Adrenal gland (tissue), 12 donors: Measurements from ENCODE around the gene LCN15. TPM values are rescaled to one million over a fixed set of nuclear protein-coding genes. Genes with fewer than 3 reads are reported as not detected.

Experiments
- DNase-seq, 7 donors: peaks; one replicate each; pipeline ENCODE4 v3.0.0-alpha.2; 2019 to 2020
- H3K27ac ChIP-seq, 5 donors: fragments of 200-600 bp; sonication (generic) in 4 of 5; 1 replicate in 3 of 5; 2 replicates in 2 of 5; pipeline versions ENCODE4 v1.5.1 to v1.8.0; 2016 to 2020; ENCODE audit warnings: mild to moderate bottlenecking in 1 of 5
- H3K27me3 ChIP-seq: fragments of 200-600 bp; 2 replicates; pipeline ENCODE4 v1.8.0; 2021
- H3K36me3 ChIP-seq, 2 donors: fragments of 200-600 bp; replicated peaks in 1 of 2; 1 replicate in 1 of 2; 2 replicates in 1 of 2; pipeline versions ENCODE4 v1.5.1 to v1.8.0; 2018 to 2022
- H3K4me1 ChIP-seq, 2 donors: fragments of 200-600 bp; replicated peaks in 1 of 2; 1 replicate in 1 of 2; 2 replicates in 1 of 2; pipeline versions ENCODE4 v1.5.1 to v1.8.0; 2018 to 2021
- H3K4me3 ChIP-seq, 4 donors: fragments of 200-600 bp; sonication (generic) in 3 of 4; one replicate each; pipeline ENCODE4 v1.5.1; 2016 to 2018
- H3K9me3 ChIP-seq, 3 donors: fragments of 200-600 bp; sonication (generic) in 1 of 3; replicated peaks in 1 of 3; 1 replicate in 2 of 3; 2 replicates in 1 of 3; pipeline versions ENCODE4 v1.5.1 to v1.8.0; 2016 to 2021
- CTCF ChIP-seq, 6 experiments: fragments of 450-650 bp in 4 of 6; fragments of 200-600 bp in 2 of 6; sonication (generic) in 1 of 6; IDR thresholded peaks; 1 replicate in 5 of 6; 2 replicates in 1 of 6; pipeline versions ENCODE4 v1.5.1 to v1.8.0; 2016 to 2021; ENCODE audit warnings: antibody characterized with exemption in 6 of 6, mild to moderate bottlenecking in 2 of 6, moderate library complexity in 1 of 6
- POLR2A ChIP-seq, 2 donors: fragments of 450-650 bp; IDR thresholded peaks; one replicate each; pipeline ENCODE4 v1.6.1; 2017; ENCODE audit warnings: antibody characterized with exemption in 2 of 2, mild to moderate bottlenecking in 2 of 2, moderate library complexity in 1 of 2
- WGBS, 4 donors: extraction: QIAGEN DNeasy Blood & Tissue Kit in 2 of 4; methylation state at CpG; one replicate each; pipeline versions ENCODE4 v1.1.5 to v1.1.7; 2013 to 2017; 5-methylcytosine and 5-hydroxymethylcytosine counted together
- intact Hi-C, 2 donors: fragments of 100-400 bp; cut with DNase I; formaldehyde crosslinking; loops; one replicate each; pipeline versions ENCODE4 v1.14.1 to v1.15.0; 2022 to 2023
- polyA plus RNA-seq, 3 donors: library from polyadenylated mRNA; stranded (reverse); fragments of 200-250 nt in 2 of 3; fragments of 350-450 nt in 1 of 3; fragmentation: Illumina TruSeq in 1 of 3; extraction: RNeasy Lipid Tissue Mini Kit (QIAGEN cat#74804) in 1 of 3; gene quantifications; one replicate each; pipeline ENCODE4 v1.2.3, GENCODE V29; 2013 to 2014
- total RNA-seq, 9 donors: library from RNA; depleted of rRNA in 4 of 9; stranded (reverse); fragments of >200 nt in 4 of 9; fragments of 120-200 nt in 1 of 9; fragmentation: NEBNext Ultra II Directional in 1 of 9; extraction: Animal tissue kit (Norgen Biotek cat#: 25700) in 1 of 9; gene quantifications; one replicate each; pipeline versions ENCODE4 v1.1.0 to v1.2.4, GENCODE V29; 2013 to 2023
- donor health status: healthy with polysubstance abuse.
- donor health status: Bipolar disorder and iron deficiency.
- donor health status: DM: yes; HTN: yes; CAD: no.
- donor health status: DM: no; HTN: no; CAD: no.
- donor health status: DM: no; HTN: no; CAD: no.
- donor health status: DM: yes; HTN: yes; CAD: no.

The LCN15 gene
- total and polyA plus RNA-seq, 12 donors, result not detected

GRCh38 chr9:136742591-136743391 lies 21.5 kb downstream of the LCN15 start, which contains the start of gene LCN10:
TSS of gene LCN10 (minus strand) at chr9:136742940. CDS start at chr9:136742903, 37 bp downstream.
- H3K4me1 ChIP-seq, result peaks cover 0 to 6% of the 10 kb centered on the region in 2 donors
- no peaks in the 10 kb centered on the region for H3K36me3 ChIP-seq
- H3K27ac ChIP-seq, result no peak within 1 kb of the TSS
- DNase-seq, result no peak
- no peak within 1 kb of the TSS for H3K4me3 ChIP-seq
- peaks cover 24% of the 10 kb centered on the region for H3K27me3 ChIP-seq
- WGBS, 4 donors, result 19 to 41% (median 38%) methylated on average over 2 to 25 of the region's 25 CpGs
- intact Hi-C loops, result no loop called here
- TF ChIP-seq POLR2A (IDR thresholded peaks at IDR 0.05), result no peak
- peak in 1 of 6 experiments; percentile 12 for TF ChIP-seq CTCF (IDR thresholded peaks at IDR 0.05)
- no peaks in the 10 kb centered on the region for H3K9me3 ChIP-seq

- Histone ChIP-seq H3K4me3 (no peak overlapping the region), H3K27me3 (peaks cover 24% of the 10 kb centered on the region), H3K9me3 (no peaks in the 10 kb centered on the region), H3K27ac (no peak overlapping the region), H3K4me1 (peaks cover 0 to 6% of the 10 kb centered on the region in 2 donors), H3K36me3 (no peaks in the 10 kb centered on the region)
- TF ChIP-seq POLR2A (IDR thresholded peaks at IDR 0.05) (no peak), CTCF (IDR thresholded peaks at IDR 0.05) (no peak)
- intact Hi-C loops, result no loop called here
- 20 to 37% (median 32%) methylated on average over 10 to 32 of the region's 32 CpGs for WGBS, 4 donors
- DNase-seq, result no peak
Observed at GRCh38 chr9:136741883-136742571, 22.3 kb downstream of the LCN15 start.

GRCh38 chr9:136740971-136741882 lies 23.1 kb downstream of the LCN15 start:
- H3K9me3 ChIP-seq, result no peaks in the 10 kb centered on the region
- TF ChIP-seq CTCF (IDR thresholded peaks at IDR 0.05) (no peak), POLR2A (IDR thresholded peaks at IDR 0.05) (no peak)
- H3K36me3 ChIP-seq, result no peaks in the 10 kb centered on the region
- no peak overlapping the region for H3K4me3 ChIP-seq
- peaks cover 24% of the 10 kb centered on the region for H3K27me3 ChIP-seq
- H3K27ac ChIP-seq, result no peak overlapping the region
- DNase-seq, result peak in 6 of 7 donors; percentile 53 to 63 (median 56)
- 15 to 39% (median 18%) methylated on average over 5 to 37 of the region's 37 CpGs for WGBS, 4 donors
- peaks cover 0 to 6% of the 10 kb centered on the region in 2 donors for H3K4me1 ChIP-seq
- intact Hi-C loops, result no loop called here
